HG03342 (cell line): ENCODE results near the gene VAPB.

ENCODE experiments used
- ATAC-seq: cut with Tn5 transposase; IDR thresholded peaks from one replicate; pipeline ENCODE4 v1.9.1; 2021; ENCODE audit warnings: mild to moderate bottlenecking, moderate library complexity; ENCODE audit not compliant: unreplicated experiment

Gene VAPB

GRCh38 chr20:58479726-58480440, 90.9 kb downstream of the VAPB start:
- ATAC-seq, result no peak

DNA sequence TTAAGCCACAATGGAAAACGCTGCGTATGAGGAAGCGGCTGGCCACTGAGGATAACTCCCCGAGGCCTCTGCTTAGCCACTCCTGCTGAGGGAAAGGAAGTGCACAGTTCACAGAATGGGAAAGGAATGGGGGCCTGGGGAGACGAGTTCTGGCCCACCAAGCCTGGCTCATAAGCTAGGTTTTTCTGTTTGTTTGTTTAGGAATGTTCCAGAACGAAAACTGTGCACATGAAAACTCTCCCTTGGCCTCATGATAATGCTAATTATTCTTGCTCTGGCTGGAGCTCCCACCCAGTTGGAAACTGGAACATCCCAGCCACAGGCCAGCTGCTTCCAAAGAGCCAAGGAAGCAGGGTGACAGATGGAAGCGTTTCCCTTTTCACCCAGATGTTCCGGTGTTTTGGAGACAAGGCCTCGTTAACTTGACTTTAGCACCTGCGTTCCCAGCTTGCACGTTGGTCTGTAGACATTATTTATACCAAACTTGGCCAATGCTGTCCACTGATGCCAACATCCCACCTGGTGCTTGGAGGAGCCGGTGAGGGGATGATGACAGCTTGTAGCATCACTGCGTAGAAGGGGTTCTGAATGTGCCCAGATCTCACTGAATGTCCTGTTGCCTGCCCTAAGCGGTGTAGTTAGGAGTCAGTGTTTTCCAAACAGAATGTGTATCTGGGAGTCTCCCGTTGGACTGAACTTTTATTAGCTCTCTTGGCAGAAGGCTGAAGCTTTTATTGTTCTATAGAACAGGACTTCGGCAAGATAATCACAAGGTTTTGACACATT, 91.7 kb downstream of the VAPB start:
- no peak for ATAC-seq

GRCh38 chr20:58481481-58482021, 92.5 kb downstream of the VAPB start:
- no peak for ATAC-seq

GRCh38 chr20:58482416-58482815, 93.4 kb downstream of the VAPB start:
- ATAC-seq, result no peak

- no peak for ATAC-seq
Observed at GRCh38 chr20:58483051-58483450, 94.0 kb downstream of the VAPB start.

DNA sequence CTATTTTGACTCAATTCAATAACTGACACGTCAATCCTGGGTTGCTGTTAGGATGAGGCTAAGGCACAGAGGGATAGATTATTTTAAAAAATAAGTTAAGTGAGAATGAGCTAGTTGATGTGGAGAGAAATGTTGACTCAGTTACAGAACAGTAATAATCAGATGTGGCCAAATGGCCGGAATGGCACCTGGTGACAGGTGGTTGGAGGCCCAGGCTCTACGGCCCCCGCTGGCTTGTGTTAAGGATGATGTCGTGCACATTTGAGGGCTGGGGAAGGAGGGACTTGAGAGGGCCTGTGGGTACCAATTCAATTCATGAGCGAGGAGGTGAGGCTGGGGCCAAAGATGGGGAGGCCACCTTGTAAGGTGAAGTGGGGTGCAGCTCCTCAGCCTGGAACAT, 94.4 kb downstream of the VAPB start:
- ATAC-seq, result no peak

DNA sequence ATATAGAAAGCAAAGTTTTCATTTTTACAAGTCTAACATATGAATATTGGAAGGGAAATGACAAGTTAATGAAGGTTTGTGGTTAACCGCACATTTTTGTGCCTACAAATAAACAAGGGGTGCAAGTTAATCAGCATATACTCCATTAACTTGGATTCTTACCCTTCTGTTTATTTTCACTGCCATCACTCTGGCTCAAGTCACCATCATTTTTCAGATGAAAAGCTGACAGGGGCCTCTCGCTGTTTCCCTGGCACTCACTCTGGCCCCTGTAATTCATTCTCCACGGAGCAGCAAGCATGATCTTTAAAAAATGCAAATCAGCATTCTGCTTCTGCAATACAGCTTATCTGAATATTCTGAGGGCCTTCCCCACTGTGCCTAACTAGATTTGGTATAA, 96.4 kb downstream of the VAPB start:
- ATAC-seq, result no peak

GRCh38 chr20:58486207-58486606, 97.2 kb downstream of the VAPB start:
- no peak for ATAC-seq

- ATAC-seq, result no peak
Observed at GRCh38 chr20:58492074-58492718, 103.2 kb downstream of the VAPB start.

DNA sequence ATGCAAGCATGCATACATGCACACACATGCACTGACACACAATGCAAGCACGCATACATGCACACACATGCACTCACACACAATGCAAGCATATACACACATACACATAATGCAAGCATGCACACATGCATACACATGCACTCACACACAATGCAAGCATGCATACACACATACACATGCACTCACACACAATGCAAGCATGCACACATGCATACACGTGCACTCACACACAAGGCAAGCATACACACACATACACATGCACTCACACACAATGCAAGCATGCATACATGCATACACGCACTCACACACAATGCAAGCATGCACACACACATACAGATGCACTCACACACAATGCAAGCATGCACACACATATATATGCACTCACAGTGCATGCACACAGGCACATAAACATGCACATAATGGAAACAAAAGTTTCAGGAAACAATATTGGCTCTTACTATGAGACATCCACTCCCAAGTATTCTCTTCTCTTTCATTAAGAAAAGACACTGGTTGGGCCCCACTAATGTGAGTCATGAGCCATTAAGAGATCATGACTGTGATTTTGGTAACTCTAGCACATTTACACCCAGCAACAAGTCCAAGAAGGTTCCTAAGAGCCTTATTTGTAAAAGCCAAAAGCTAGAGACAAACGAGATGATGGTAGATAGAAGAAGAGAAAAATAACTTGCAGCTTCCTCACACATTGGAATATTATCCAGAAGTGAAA, 103.9 kb downstream of the VAPB start:
- no peak for ATAC-seq

DNA sequence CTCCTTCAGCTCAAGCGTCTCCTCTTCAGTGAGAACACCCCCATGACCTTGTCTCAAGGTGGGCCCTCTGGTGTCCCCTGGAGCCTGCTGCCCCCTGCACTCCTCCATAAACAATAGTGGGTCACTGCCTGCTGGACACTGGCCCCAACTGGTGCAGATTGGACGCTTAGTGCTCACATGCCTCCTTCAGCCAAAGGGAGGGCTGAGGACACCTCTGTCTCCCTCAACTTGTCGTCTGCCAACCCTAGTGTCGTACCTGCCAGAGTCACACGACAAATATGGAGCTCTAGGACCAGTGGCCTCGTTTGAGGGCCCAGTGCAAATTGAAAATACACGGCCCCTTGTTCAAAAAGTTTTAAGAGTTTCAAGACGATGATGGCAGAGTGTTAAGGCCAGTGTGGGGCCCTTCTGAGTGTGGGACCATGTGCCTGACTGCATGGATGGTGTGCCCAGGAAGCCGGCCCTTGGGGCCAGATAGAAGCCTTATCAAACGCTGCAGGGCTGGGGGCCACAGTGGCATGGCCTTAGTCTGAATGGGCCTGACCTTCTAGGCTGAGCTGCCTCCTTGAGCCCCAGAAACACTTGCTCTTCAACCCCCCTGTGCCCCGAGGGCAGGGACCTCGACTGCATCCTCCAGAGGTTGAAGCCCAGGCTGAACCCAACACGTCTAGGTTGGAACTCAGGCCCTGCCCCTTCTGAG, 106.0 kb downstream of the VAPB start:
- ATAC-seq, result no peak

- no peak for ATAC-seq
Observed at GRCh38 chr20:58495623-58496428, 106.8 kb downstream of the VAPB start.

- no peak for ATAC-seq
Observed at GRCh38 chr20:58496429-58496769, 107.4 kb downstream of the VAPB start.

- ATAC-seq, result no peak
Observed at GRCh38 chr20:58497076-58497641, 108.1 kb downstream of the VAPB start.

- ATAC-seq, result no peak
Observed at GRCh38 chr20:58497724-58498469, 108.9 kb downstream of the VAPB start.

DNA sequence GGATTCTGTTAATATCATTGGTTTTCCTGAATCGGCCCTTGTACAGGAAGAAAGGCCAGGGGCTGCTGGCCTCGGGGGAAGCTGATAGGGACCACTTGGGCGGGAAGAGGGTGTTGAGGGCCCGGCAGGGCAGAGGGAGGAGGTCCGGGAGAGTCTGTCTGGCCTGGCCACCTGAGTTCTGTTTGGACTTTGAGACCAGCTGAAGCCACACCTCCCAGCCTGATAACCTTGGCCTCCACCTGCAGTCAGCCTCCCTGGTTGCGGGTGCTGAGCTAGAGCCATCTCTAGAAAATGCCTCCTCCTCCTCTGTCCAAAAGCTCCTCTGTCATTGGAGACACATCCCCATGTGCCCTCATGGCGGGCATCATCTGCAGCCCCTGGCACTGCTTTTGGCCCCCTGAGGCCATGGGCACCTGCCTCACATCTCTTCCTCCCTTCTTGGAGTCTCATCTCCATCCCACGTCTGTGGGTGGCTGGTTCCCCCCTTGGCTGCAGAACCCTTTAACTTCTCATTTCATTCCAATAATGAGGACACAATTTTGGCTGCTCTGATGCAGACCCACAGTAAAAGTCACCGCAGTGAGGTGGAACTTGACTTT, 109.5 kb downstream of the VAPB start:
- no peak for ATAC-seq

GRCh38 chr20:58500256-58500655, 111.2 kb downstream of the VAPB start:
- ATAC-seq, result no peak
